GM12891 (cell line): ENCODE data around the gene HOXC5.

ENCODE experiments used
- PAX5 ChIP-seq: IDR thresholded peaks from 2 replicates; pipeline ENCODE4 v1.6.1; 2011; ENCODE audit warnings: low read length, moderate library complexity, mild to moderate bottlenecking; ENCODE audit not compliant: insufficient read depth, severe bottlenecking
- POLR2A ChIP-seq: IDR thresholded peaks from 2 replicates; pipeline ENCODE4 v1.6.1; 2011; ENCODE audit warnings: low read depth, low read length, control low read depth
- POLR2AphosphoS5 ChIP-seq: IDR thresholded peaks from 2 replicates; pipeline ENCODE4 v1.6.1; 2011; ENCODE audit warnings: low read depth, low read length, control low read depth
- POU2F2 ChIP-seq: IDR thresholded peaks from 2 replicates; pipeline ENCODE4 v1.6.1; 2011; ENCODE audit warnings: low read depth, mild to moderate bottlenecking, control low read depth, low read length, moderate library complexity
- SPI1 ChIP-seq: IDR thresholded peaks from 2 replicates; pipeline ENCODE4 v1.6.1; 2011; ENCODE audit warnings: low read depth, low read length, control low read depth
- TAF1 ChIP-seq: IDR thresholded peaks from 2 replicates; pipeline ENCODE4 v1.6.1; 2011; ENCODE audit warnings: low read depth, low read length, control low read depth

DNA sequence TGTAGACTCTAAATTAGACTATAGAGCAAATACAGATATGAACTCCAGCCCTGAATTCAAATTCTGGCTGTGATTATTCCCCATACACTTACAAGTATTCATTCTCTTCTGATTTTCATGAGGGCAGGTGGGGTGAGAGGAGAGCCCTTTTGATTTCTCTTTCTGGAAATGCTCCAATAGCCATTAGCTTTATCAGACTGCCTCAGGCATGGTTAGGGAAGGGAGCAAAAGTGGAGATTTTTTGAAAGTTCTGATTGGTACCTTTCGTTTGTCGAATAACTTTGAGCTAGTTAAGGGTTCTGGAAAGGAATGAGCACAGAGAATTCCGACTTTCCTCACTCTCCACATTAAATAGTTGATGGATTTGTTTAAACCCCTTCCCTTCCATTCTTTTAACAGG, 7.8 kb downstream of the HOXC5 start:
- TF ChIP-seq POLR2AphosphoS5 (no peak), POLR2A (no peak), SPI1 (no peak), TAF1 (no peak), PAX5 (no peak), POU2F2 (no peak)
